Stimulated activated CD4-positive, alpha-beta T cell treated with anti-CD3 and anti-CD28 coated beads, Interleukin-15, amount 100 ng/mL, for 1 hour (primary cell): ENCODE results near the gene SRPX2.
A peak's percentile ranks its signal among the peaks of the same experiment; 100 is the strongest.

Experiments
- DNase-seq, 2 donors: peaks; one replicate each; pipeline ENCODE4 v3.0.0-alpha.2; 2020; ENCODE audit warnings: low read depth in 1 of 2, low spot score in 1 of 2

SRPX2 gene, protein sequence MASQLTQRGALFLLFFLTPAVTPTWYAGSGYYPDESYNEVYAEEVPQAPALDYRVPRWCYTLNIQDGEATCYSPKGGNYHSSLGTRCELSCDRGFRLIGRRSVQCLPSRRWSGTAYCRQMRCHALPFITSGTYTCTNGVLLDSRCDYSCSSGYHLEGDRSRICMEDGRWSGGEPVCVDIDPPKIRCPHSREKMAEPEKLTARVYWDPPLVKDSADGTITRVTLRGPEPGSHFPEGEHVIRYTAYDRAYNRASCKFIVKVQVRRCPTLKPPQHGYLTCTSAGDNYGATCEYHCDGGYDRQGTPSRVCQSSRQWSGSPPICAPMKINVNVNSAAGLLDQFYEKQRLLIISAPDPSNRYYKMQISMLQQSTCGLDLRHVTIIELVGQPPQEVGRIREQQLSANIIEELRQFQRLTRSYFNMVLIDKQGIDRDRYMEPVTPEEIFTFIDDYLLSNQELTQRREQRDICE

DNA sequence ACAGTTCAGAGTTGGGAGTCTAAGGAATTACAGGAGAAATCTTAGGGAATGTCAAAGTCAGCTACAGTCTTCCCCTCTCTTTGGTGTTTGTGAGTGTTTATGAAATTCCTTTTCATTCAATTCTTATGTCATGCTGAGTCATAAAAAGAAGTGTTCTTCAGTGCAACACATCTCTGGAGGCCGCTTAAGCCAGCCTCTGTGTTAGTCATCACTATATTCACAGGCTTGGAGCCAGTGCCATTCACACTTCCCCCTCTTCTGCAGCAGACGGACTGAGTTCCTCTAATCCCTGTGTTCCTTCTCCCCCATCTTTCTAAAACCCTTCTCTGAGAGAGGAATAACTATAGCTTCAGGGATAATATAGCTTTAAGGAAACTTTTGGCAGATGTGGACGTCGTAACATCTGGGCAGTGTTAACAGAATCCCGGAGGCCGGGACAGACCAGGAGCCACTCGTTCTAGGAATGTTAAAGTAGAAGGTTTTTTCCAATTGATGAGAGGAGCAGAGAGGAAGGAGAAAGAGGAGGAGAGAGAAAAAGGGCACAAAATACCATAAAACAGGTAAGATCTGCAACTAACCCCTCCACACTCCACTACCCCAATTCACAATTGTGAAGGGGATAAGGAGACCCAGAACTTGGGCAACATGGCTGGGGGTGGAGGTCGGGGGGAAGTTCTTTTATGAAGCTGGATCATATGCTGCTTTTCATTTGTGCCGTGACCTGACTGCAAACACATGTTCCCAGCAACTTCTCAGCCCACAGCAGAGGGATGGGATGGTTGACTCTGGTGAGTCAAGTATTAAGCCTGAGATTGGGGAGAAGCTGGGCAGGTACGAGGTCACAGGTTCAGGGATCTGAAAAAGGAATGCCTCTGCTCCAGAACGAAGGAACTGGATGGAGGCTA is at the start of gene SRPX2:
SRPX2 (plus strand) TSS at position 244 of the 905 bp plus-strand sequence. CDS start 2,124 bp downstream, outside the sequence.
- DNase-seq, result no peak

DNA sequence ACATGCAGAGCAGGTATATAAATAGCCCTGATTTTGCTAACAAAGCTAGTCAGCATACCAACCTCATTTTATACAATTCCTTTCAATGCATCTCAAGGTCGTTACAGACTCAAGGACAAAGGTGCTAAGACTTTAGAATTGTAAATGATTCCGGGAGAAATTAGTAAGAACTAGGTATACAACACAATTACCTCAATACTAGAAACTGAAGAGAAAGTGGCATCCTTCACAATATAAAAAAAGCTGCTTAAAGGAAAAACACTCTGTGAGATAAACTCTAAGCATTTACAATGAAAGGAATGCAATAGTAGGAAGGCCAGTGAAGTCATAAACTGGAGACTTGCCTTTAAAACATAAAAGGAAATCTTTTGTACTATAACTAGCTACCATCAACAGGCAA is 47.4 kb upstream of the SRPX2 start:
- no peak for DNase-seq

DNA sequence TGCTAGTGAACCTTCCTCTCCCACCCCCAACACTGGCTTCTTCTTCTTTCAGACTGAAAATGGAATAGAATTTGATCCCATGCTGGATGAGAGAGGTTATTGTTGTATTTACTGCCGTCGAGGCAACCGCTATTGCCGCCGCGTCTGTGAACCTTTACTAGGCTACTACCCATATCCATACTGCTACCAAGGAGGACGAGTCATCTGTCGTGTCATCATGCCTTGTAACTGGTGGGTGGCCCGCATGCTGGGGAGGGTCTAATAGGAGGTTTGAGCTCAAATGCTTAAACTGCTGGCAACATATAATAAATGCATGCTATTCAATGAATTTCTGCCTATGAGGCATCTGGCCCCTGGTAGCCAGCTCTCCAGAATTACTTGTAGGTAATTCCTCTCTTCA is 44.5 kb upstream of the SRPX2 start:
- no peak for DNase-seq

DNA sequence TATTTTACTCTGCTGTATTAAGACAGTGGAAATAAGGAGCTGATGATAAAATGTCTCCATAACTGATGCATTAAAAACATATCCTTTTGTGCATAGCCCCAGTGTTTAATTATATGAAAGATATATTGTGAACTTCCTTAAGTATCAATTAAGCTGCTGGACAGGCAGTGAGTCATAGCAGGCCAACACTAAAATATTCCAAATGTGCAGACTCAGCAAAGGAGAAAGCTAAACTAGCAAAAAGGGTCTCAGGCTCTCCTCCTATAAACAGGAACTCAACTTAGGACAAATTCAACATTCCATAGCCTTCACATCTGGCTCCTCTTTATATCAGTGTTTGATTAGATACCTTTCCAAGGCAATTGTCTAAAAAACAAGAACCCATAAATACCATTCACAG is 43.7 kb upstream of the SRPX2 start:
- DNase-seq, result no peak

DNA sequence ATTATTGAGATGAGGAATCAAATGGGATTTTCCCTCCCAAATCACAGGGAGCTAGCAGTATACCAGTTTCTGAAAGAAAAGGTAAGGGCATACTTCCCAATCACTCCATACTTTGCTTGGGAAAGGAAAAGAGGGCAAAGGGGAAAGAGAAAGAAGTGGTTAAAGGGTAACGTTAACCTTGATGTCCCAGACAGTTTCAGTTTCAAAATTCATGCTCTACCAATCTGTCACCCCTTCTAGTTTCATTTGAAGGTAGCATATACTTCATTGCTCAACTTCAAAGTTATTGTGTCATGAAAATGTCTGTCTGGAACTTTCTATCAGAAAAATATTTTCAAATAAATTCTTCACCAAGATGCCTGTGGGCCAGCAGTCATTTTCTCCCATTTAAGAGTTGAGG is 43.2 kb upstream of the SRPX2 start:
- DNase-seq, result no peak

DNA sequence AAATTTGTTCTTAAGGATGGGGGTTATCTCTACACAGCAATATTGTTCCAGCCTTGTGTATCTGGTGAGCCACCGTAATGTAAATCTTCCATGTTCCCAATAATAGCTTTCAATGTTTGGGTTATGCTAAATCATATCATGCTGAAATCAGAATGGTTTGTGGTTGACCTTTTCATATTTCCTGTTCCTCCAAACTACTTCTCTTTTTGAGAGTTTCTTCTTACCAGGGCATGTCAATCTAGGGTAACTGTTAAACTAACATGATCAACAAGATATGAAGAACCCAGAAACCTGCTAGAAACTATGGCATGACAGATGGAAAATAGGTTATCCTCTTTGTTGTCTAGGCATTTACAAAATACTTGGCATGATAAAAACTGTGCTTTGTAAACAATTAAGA is 37.2 kb upstream of the SRPX2 start:
- DNase-seq, result no peak

DNA sequence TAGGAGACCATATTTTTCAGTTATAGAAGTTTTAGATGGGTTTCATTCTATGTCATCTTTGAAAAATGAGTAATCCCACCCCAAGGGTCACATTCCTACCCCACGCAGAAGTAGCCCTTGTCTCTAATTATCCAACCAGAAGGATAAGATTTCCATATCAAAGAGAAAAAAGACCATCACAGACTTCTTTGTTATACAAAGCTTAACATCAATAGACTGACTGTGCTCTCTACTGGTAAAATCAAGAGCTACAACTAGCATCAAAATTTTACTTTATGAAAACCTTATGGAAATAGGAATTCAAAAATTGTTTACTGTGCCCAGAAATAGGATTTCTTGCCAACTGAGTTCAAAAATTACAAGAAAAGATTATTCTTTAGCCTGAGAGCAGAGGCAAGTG is 34.4 kb upstream of the SRPX2 start:
- DNase-seq, result no peak

DNA sequence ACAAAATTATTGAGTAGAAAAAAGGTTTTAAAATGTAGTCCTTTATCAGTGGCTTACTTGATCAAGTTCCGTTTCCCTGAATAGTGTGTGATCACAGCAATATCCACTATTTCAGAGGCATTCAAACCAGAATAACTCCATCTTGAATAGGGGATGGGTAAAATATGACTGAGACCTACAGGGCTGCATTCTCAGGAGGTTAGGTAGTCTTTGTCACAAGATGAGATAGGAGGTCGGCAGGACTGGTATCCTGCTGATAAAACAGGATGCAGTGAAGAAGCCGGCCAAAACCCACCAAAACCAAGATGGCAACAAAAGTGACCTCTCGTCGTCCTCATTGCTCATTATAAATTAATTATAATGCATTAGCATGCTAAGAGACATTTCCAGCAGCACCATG is 32.0 kb upstream of the SRPX2 start:
- DNase-seq, result no peak

DNA sequence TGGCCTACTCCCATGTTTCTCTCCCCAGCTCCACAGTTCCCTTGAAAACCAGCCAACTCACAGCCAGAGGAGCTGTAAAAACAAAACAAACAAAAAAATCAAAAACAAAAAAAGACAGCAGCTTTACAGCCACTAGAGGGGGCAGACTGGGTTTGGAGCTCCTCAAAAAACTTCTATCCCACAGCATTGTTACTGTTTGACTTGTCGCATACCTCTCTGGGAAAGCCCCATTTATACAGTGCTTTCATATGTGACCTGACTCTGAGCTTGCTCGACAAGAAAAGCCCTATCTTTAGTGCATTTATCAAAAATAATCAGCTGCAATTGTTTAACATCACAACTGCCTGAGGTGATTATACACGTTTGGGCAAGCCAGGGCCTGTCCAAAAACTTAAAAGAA is 29.0 kb upstream of the SRPX2 start:
- no peak for DNase-seq

DNA sequence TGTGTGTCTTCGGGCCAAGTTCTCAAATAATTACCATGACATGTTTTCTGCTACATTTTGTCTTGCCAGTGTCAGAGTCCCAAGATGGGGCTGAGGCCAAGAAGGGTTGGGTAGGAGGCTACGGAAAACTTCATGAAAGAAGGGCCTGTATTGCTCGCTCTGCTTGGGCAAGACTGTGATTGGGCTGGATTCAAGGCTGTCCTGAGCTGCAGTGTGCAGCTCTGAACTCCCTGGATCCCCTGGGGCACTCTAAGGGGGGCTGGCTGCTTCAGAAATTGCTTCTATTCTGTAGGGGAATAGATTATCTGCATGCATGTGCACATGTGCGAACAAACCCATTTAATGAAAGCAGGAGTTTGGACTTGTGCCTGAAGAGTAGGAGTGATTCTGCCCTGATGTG is 21.0 kb upstream of the SRPX2 start:
- no peak for DNase-seq

DNA sequence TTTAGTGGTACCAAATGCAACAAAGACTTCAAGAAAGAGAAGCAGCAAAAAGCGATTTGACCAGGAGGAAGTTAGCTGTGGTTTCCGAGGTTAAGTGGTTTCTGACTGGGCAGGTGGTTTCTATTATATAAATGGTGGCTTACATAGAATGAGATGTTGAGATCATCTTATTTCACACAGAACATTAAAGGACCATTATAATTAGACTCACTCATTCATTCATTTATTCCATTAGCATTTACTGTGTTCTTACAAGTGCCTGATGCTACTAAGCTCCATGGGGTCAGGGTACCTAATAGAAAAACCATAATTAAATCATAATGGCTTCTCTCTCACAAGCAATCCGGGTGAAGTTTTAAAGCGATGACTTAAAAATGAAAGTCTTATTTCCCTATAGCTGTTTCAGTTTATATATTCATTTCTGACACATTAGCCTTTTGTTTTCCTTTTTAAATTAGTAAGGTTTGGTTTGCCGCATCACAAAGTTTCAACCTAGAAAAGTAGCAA is 18.0 kb upstream of the SRPX2 start:
- no peak for DNase-seq

DNA sequence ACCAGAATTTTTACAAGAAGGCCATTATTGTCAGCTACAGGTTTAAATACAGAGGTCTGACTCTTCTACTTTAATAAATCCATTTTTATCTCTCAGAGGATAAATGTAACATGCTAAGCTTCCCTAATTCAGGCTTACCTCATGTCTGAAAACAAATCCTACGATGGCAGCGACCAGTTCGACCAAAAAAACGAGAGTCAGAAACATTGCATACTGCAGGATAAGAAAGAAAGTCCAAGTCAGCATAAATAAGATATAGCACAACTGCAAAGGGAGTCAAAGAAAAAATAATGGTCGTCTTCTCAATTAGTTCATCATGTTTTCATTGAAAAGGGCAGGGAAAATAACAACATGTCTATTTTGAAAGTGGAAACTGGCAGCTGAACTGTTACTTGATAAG is 9.0 kb upstream of the SRPX2 start:
- DNase-seq, result no peak

DNA sequence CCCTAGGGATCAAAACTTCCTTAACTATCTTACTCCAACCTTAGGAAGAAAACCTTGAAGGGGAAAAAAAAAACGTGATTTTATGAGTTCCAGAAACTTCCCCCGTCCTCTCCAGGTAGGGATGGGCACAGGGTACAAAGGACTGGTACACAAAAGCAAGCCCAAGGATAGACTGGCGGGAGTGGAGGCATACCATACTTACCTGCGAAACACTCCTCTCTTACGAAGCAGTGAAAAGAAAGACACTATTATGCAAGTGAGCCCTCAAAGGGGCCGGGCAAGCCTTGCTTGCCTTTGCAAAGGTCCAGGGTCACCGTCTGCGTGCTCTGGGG is 8.0 kb upstream of the SRPX2 start:
- no peak for DNase-seq

DNA sequence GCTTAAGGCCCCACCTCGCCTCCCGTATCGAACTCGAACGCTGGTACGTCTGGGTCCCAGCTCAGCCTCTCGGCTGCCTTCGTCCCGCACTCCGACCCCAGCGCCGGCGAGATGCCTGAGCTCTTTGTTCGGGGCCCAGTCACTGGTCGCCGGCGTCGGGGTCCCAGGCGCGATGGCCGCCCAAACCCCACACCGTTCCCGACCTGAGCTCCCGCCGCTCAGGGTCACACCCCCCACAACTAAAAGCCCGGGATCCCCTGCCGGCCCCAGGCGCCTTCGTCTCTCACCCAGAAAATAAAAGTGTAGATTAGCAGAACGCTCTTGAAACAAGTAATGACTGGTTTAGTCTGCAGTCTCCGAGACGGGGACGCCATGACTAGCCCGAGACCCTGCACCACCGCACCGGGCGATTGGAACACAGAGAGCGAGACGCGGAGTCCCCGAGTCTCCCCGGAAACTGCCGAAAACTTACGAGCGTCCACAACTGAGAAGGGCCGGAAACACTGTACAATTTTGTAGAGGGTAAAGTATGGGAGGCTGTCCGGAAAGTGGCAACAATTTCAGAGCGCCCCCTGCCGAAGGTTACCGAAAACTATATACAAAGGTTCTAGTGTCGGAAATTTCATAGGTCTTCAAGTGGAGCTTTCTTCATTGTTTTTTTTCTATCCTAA is 7.5 kb upstream of the SRPX2 start, which contains the start of gene TSPAN6:
TSPAN6 (minus strand) TSS at position 486 of the 671 bp plus-strand sequence; CDS start at position 374, 112 bp downstream.
- DNase-seq, result peak; percentile 39 to 62

DNA sequence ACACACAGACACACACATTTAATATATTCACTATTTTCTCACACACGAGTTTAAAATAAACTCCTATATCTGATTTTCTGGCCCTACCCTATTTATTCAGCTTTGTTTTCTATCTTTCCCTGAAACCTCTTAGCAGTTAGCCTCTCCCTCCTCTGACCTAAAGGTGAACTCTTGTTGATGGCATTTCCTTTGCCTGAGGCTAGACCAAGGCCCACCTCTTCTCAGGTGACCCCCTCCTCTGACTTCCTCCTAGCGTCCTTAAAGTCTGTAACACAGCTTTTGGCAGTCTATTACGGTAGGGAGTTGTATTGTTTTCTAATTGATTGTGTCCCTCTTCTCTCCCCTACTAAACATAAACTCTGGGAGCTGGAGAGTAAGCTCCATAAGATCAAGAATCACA is 1.7 kb upstream of the SRPX2 start:
- no peak for DNase-seq

DNA sequence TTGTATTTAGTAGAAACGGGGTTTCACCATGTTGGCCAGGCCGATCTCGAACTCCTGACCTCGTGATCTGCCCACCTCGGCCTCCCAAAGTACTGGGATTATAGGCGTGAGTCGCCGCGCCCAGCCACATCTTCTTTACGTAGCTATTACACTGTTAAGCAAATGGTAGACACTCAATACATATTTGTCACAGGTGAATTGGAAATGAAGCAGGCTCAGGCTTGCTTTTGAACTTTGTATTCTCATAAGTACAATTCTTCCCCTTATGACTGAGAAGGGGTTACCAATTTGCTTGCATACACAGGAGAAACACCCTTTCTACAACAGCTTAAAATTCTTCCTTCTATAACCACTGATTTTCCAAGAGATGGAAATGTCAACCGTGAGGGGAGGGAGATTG is 787 bp upstream of the SRPX2 start:
- DNase-seq, result no peak

DNA sequence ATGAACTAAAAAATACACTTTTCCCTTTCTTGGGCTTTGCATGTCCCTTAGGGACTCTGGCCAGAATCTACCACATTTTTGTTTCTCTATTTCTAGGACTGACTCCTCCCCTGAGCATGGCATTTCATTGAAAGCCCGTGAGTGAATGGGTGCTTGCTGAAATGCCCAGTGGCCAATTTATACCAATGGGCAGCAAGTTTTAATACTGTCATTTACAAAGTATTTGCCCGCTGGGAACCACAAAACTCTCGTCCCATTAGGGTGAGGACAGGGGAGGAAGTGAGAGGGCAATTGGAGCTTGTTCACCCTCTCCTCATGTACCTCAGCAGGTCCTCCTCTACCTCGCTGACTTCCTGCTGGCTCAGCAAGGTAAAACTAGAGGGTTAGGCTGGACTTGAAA is 1.1 kb downstream of the SRPX2 start:
- DNase-seq, result no peak

DNA sequence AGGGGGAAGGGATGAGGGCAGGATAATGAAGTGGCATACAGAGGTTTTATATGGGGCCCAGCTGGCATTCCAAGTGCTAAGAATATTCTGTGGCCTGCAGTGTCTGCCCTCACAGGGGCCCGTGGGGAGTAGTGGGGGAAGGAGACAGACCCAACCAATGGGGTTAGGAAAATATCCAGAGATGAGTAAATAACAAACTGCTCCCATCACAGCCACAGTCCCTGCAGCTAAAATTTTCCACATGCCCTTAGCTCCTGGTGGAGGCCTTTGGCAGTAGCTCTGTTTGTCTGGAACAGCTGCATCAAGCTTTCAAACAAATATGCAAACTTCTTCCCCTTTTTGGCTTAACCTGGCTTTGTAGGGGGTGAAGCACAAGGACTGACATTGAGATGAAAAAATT is 3.1 kb downstream of the SRPX2 start:
- DNase-seq, result no peak

DNA sequence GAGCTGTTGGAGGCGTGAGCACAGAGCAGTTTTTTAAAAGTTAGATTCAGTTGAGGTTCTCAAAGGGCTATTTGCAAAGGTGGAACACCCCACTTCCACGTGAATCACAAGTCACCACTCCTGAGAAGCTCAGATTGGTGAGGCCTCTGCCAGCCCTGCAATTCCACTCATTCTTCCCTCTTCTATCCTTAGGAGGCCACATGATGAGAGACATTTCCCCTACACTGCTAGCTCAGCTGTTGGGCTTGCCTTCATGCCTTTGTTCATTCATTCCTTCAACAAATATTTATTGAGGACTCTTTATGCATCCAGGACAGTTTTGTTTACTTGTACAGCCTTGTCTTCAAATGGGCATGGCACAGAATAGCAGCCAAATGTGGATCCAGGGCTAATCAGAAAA is 3.7 kb downstream of the SRPX2 start:
- DNase-seq, result no peak

DNA sequence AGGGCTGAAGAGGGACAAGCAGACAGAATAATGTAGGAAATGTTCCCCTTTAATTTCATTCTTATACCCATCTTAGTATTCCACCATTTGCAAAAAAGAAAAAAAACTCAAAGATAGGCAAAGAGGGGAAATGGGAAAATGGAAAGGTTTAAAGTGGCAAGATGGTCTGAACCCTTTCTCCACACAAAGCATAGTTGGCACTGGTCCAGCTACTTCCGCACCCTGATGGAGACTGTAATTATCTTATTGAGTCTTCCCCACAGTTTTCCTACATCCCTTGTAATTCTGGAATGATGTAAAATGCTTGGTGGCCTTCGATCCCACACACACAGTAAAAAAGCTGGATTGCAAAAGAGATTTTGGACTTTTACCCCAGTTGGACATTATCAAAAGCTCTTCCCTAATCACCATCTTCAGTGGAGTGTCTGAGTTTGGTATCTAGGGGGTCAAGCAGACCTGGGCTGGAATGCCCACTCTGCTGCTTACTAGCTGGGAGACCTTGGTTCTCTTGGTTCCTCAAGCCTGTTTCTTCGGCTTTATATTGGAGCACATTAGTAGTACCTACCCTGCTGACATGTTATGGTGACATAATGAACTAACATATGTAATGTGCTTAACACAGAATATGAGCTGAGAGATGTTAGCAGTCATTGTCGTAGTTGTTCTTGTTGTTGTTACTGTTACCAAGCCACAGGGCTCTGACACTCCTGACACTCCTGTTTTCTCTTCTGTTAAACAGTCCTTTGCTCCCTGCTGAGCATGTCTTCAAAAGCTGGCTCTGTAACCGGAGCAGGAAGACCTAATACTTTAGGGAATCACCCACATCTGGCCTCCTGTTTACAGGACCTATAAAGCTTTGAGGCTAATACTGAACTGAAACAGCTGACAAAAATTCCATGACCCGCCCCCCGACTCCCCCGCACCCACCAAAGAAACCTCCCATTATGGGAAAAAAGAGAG is 4.7 kb downstream of the SRPX2 start:
- DNase-seq, result no peak
